Measurements from ENCODE around the gene SNPH.

SNPH gene

GRCh38 chr20:1295276-1295930 lies 29.3 kb downstream of the SNPH start:
- H3K4me1 Mint-ChIP-seq = peaks cover 11% of the 10 kb centered on the region
- TF ChIP-seq CTCF (IDR thresholded peaks at IDR 0.05; ENCODE audit: unreplicated experiment in 3 of 3) = no peak
- no peaks in the 10 kb centered on the region for H3K36me3 Mint-ChIP-seq (ENCODE audit: low read depth)
- no peak overlapping the region for H3K4me3 Mint-ChIP-seq
- no peak overlapping the region for H3K27ac Mint-ChIP-seq
- no peaks in the 10 kb centered on the region for H3K9me3 Mint-ChIP-seq
- H3K27me3 Mint-ChIP-seq (ENCODE audit: low read depth) = peaks cover 3% of the 10 kb centered on the region

- no peaks in the 10 kb centered on the region for H3K36me3 Mint-ChIP-seq (ENCODE audit: low read depth)
- H3K4me1 Mint-ChIP-seq = peaks cover 10% of the 10 kb centered on the region
- no peaks in the 10 kb centered on the region for H3K9me3 Mint-ChIP-seq
- no peak for TF ChIP-seq CTCF (IDR thresholded peaks at IDR 0.05; ENCODE audit: unreplicated experiment in 3 of 3)
- H3K4me3 Mint-ChIP-seq = no peak overlapping the region
- peaks cover 3% of the 10 kb centered on the region for H3K27me3 Mint-ChIP-seq (ENCODE audit: low read depth)
- no peak overlapping the region for H3K27ac Mint-ChIP-seq
Measured at GRCh38 chr20:1296117-1296610, 30.1 kb downstream of the SNPH start.

GRCh38 chr20:1296922-1297321 lies 30.8 kb downstream of the SNPH start:
- H3K27ac Mint-ChIP-seq = no peak overlapping the region
- H3K4me1 Mint-ChIP-seq = peaks cover 2% of the 10 kb centered on the region
- no peaks in the 10 kb centered on the region for H3K9me3 Mint-ChIP-seq
- H3K4me3 Mint-ChIP-seq = no peak overlapping the region
- no peaks in the 10 kb centered on the region for H3K36me3 Mint-ChIP-seq (ENCODE audit: low read depth)
- no peak for TF ChIP-seq CTCF (IDR thresholded peaks at IDR 0.05; ENCODE audit: unreplicated experiment in 3 of 3)
- H3K27me3 Mint-ChIP-seq (ENCODE audit: low read depth) = peaks cover 3% of the 10 kb centered on the region

- no peak for TF ChIP-seq CTCF (IDR thresholded peaks at IDR 0.05; ENCODE audit: unreplicated experiment in 3 of 3)
- H3K9me3 Mint-ChIP-seq = no peaks in the 10 kb centered on the region
- no peak overlapping the region for H3K4me3 Mint-ChIP-seq
- no peaks in the 10 kb centered on the region for H3K36me3 Mint-ChIP-seq (ENCODE audit: low read depth)
- peaks cover 3% of the 10 kb centered on the region for H3K27me3 Mint-ChIP-seq (ENCODE audit: low read depth)
- H3K4me1 Mint-ChIP-seq = no peaks in the 10 kb centered on the region
- no peak overlapping the region for H3K27ac Mint-ChIP-seq
Measured at GRCh38 chr20:1297486-1297885, 31.4 kb downstream of the SNPH start.

GRCh38 chr20:1298166-1298565 lies 32.1 kb downstream of the SNPH start:
- TF ChIP-seq CTCF (IDR thresholded peaks at IDR 0.05; ENCODE audit: unreplicated experiment in 3 of 3) = no peak
- no peak overlapping the region for H3K27ac Mint-ChIP-seq
- H3K27me3 Mint-ChIP-seq (ENCODE audit: low read depth) = peaks cover 6% of the 10 kb centered on the region
- no peak overlapping the region for H3K4me3 Mint-ChIP-seq
- no peaks in the 10 kb centered on the region for H3K4me1 Mint-ChIP-seq
- H3K36me3 Mint-ChIP-seq (ENCODE audit: low read depth) = no peaks in the 10 kb centered on the region
- H3K9me3 Mint-ChIP-seq = no peaks in the 10 kb centered on the region

GRCh38 chr20:1298888-1299511 lies 32.9 kb downstream of the SNPH start:
- no peak for TF ChIP-seq CTCF (IDR thresholded peaks at IDR 0.05; ENCODE audit: unreplicated experiment in 3 of 3)
- H3K4me3 Mint-ChIP-seq = no peak overlapping the region
- H3K27ac Mint-ChIP-seq = no peak overlapping the region
- H3K9me3 Mint-ChIP-seq = no peaks in the 10 kb centered on the region
- H3K36me3 Mint-ChIP-seq (ENCODE audit: low read depth) = no peaks in the 10 kb centered on the region
- no peaks in the 10 kb centered on the region for H3K4me1 Mint-ChIP-seq
- H3K27me3 Mint-ChIP-seq (ENCODE audit: low read depth) = peaks cover 6% of the 10 kb centered on the region

Data from nephron (organoid).